Endodermal cell (in vitro differentiated cells): ENCODE measurements around the gene TFAM. TPM values are rescaled to one million over a fixed set of nuclear protein-coding genes. Genes with fewer than 3 reads are reported as not detected.

Experiments
- DNase-seq: peaks from one replicate; pipeline ENCODE4 v3.0.0-alpha.2; 2017
- H3K27ac ChIP-seq: 2 replicates; pipeline ENCODE4 v1.5.1; 2013; ENCODE audit warnings: mild to moderate bottlenecking, low read depth, low read length, moderate library complexity
- H3K27me3 ChIP-seq: 2 replicates; pipeline ENCODE4 v1.6.1; 2013; ENCODE audit warnings: mild to moderate bottlenecking, low read length, moderate library complexity; ENCODE audit not compliant: insufficient read depth, control insufficient read depth, poor library complexity, severe bottlenecking
- H3K36me3 ChIP-seq: 2 replicates; pipeline ENCODE4 v1.7.0; 2013; ENCODE audit warnings: mild to moderate bottlenecking, low read length, moderate library complexity; ENCODE audit not compliant: control insufficient read depth, insufficient read depth
- H3K4me1 ChIP-seq: one replicate; pipeline ENCODE4 v1.7.0; 2013; ENCODE audit warnings: low read length; ENCODE audit not compliant: control insufficient read depth, insufficient read depth
- H3K4me3 ChIP-seq: 2 replicates; pipeline ENCODE4 v1.5.1; 2013; ENCODE audit warnings: mild to moderate bottlenecking, low read length, moderate library complexity
- H3K9ac ChIP-seq: 2 replicates; pipeline ENCODE4 v1.6.1; 2013; ENCODE audit warnings: mild to moderate bottlenecking, low read length, moderate library complexity; ENCODE audit not compliant: poor library complexity, severe bottlenecking; ENCODE audit errors: extremely low read depth
- H3K9me3 ChIP-seq: 2 replicates; pipeline ENCODE4 v1.6.1; 2013; ENCODE audit warnings: mild to moderate bottlenecking, low read length, moderate library complexity; ENCODE audit not compliant: control insufficient read depth
- H3K27ac Mint-ChIP-seq: 2 replicates; pipeline ENCODE4 v1.8.0; 2020; ENCODE audit warnings: mixed read lengths
- H3K27me3 Mint-ChIP-seq: 2 replicates; pipeline ENCODE4 v1.8.0; 2021; ENCODE audit warnings: mild to moderate bottlenecking, mixed read lengths; ENCODE audit not compliant: insufficient read depth
- H3K36me3 Mint-ChIP-seq: 2 replicates; pipeline ENCODE4 v1.8.0; 2020; ENCODE audit warnings: low read depth, mixed read lengths
- H3K4me1 Mint-ChIP-seq: 2 replicates; pipeline ENCODE4 v1.8.0; 2020; ENCODE audit warnings: mixed read lengths
- H3K4me3 Mint-ChIP-seq: 2 replicates; pipeline ENCODE4 v1.8.0; 2020; ENCODE audit warnings: mild to moderate bottlenecking, moderate library complexity, mixed read lengths
- H3K9me3 Mint-ChIP-seq: 2 replicates; pipeline ENCODE4 v1.8.0; 2020; ENCODE audit warnings: mild to moderate bottlenecking, mixed read lengths
- CTCF ChIP-seq: fragments of 200-600 bp; sonication (generic); conservative IDR thresholded peaks from 2 replicates; pipeline ENCODE4 v1.5.0; 2021; ENCODE audit warnings: antibody characterized with exemption, mild to moderate bottlenecking
- WGBS, 2 experiments: methylation state at CpG; one replicate each; pipeline versions ENCODE4 v1.1.5 to v1.1.7; 2013; ENCODE audit warnings: missing lambda C conversion rate in 2 of 2, mixed read lengths in 1 of 2; ENCODE audit not compliant: insufficient coverage in 1 of 2, insufficient read length in 1 of 2; 5-methylcytosine and 5-hydroxymethylcytosine counted together
- long read RNA-seq, 4 experiments: library from polyadenylated mRNA in 2 of 4; library from RNA in 1 of 4; library from capped mRNA in 1 of 4; stranded (forward) in 3 of 4; unstranded in 1 of 4; transcript quantifications; one replicate each; pipeline ENCODE4 v2.0.0, GENCODE V29; 2020 to 2021; ENCODE audit warnings: inconsistent platforms in 1 of 4
- polyA plus RNA-seq, 2 experiments: library from polyadenylated mRNA; stranded (reverse); fragments of 50-300 nt; gene quantifications; one replicate each; pipeline ENCODE4 v1.2.3, GENCODE V29; 2013
- total RNA-seq, 2 donors: library from RNA; stranded (reverse); fragmentation: NEBNext Ultra II Directional in 1 of 2; extraction: Animal tissue kit (Norgen Biotek cat#: 25700) in 1 of 2; gene quantifications; 2 replicates in 1 of 2; 3 replicates in 1 of 2; pipeline ENCODE4 v1.2.1, GENCODE V29; 2021

TFAM gene
- total RNA-seq, result 10 to 100 TPM; 68.6 to 72.9 TPM
- 39.5 TPM for polyA plus RNA-seq (2013, experiment 1 of 2)
- polyA plus RNA-seq (2013, experiment 2 of 2), result 43.1 TPM
- long read RNA-seq, experiment 1, full-length matches to known transcripts, result 20 of 35 reads
- long read RNA-seq, experiment 1, partial matches to known transcripts, result 9 of 35 reads
- long read RNA-seq, experiment 1, other reads (novel, unspliced or antisense), result 6 of 35 reads
- long read RNA-seq, experiment 2, full-length matches to known transcripts, result 70 of 79 reads
- long read RNA-seq, experiment 2, partial matches to known transcripts, result 4 of 79 reads
- long read RNA-seq, experiment 2, other reads (novel, unspliced or antisense), result 5 of 79 reads
- long read RNA-seq, experiment 3, full-length matches to known transcripts, result 62 of 72 reads
- long read RNA-seq, experiment 3, partial matches to known transcripts, result 5 of 72 reads
- long read RNA-seq, experiment 3, other reads (novel, unspliced or antisense), result 5 of 72 reads
- long read RNA-seq, experiment 4, full-length matches to known transcripts, result 90 of 181 reads
- long read RNA-seq, experiment 4, partial matches to known transcripts, result 85 of 181 reads
- long read RNA-seq, experiment 4, other reads (novel, unspliced or antisense), result 6 of 181 reads

GRCh38 chr10:58384999-58385783 is at the start of gene TFAM:
Gene TFAM (plus strand): TSS chr10:58385410. CDS start chr10:58385548, 138 bp downstream.
- peak; percentile 68 for TF ChIP-seq CTCF
- Histone ChIP-seq H3K27ac (peak within 1 kb of the TSS; percentile 72), H3K4me3 (peak within 1 kb of the TSS; percentile 90), H3K9me3 (no peaks in the 10 kb centered on the region), H3K27me3 (no peaks in the 10 kb centered on the region), H3K9ac (peak within 1 kb of the TSS; percentile 76), H3K4me1 (no peaks in the 10 kb centered on the region), H3K36me3 (peaks cover 38% of the 10 kb centered on the region)
- WGBS, 2 experiments, result 0% methylated on average over 8 to 65 of the region's 65 CpGs
- no peaks in the 10 kb centered on the region for H3K9me3 Mint-ChIP-seq
- H3K27ac Mint-ChIP-seq, result peak within 1 kb of the TSS; percentile 94
- peaks cover 34% of the 10 kb centered on the region for H3K36me3 Mint-ChIP-seq
- peaks cover 9% of the 10 kb centered on the region for H3K4me1 Mint-ChIP-seq
- peak; percentile 99 for DNase-seq
- H3K27me3 Mint-ChIP-seq, result no peaks in the 10 kb centered on the region
- peak within 1 kb of the TSS; percentile 92 for H3K4me3 Mint-ChIP-seq

- peaks cover 7% of the 10 kb centered on the region for H3K36me3 Mint-ChIP-seq
- peaks cover 6% of the 10 kb centered on the region for H3K36me3 ChIP-seq
- no peaks in the 10 kb centered on the region for H3K4me1 ChIP-seq
- no peak overlapping the region for H3K27ac ChIP-seq
- TF ChIP-seq CTCF, result no peak
- no peaks in the 10 kb centered on the region for H3K27me3 Mint-ChIP-seq
- H3K27me3 ChIP-seq, result no peaks in the 10 kb centered on the region
- no peak for DNase-seq
- WGBS, 2 experiments, result 88 to 94% methylated on average over 3 to 4 of the region's 4 CpGs
- H3K4me3 Mint-ChIP-seq, result peak overlapping the region; percentile 89
- H3K27ac Mint-ChIP-seq, result no peak overlapping the region
- peak overlapping the region; percentile 88 for H3K4me3 ChIP-seq
- no peaks in the 10 kb centered on the region for H3K9me3 ChIP-seq
- peaks cover 33% of the 10 kb centered on the region for H3K4me1 Mint-ChIP-seq
- no peak overlapping the region for H3K9ac ChIP-seq
- H3K9me3 Mint-ChIP-seq, result no peaks in the 10 kb centered on the region
Measured at GRCh38 chr10:58336242-58336641, 49.0 kb upstream of the TFAM start.

GRCh38 chr10:58341422-58341821 is 43.8 kb upstream of the TFAM start:
- Histone ChIP-seq H3K36me3 (peaks cover 6% of the 10 kb centered on the region), H3K9me3 (no peaks in the 10 kb centered on the region), H3K9ac (no peak overlapping the region), H3K4me3 (no peak overlapping the region), H3K4me1 (no peaks in the 10 kb centered on the region), H3K27me3 (no peaks in the 10 kb centered on the region), H3K27ac (no peak overlapping the region)
- WGBS, 2 experiments, result 92% methylated on average over 4 of the region's 4 CpGs; no CpG with 5 or more reads in 1 of the 2 experiments
- no peak for DNase-seq
- Mint-ChIP-seq H3K4me3 (no peak overlapping the region), H3K4me1 (peaks cover 32% of the 10 kb centered on the region), H3K9me3 (no peaks in the 10 kb centered on the region), H3K27me3 (no peaks in the 10 kb centered on the region), H3K36me3 (peaks cover 14% of the 10 kb centered on the region), H3K27ac (no peak overlapping the region)
- no peak for TF ChIP-seq CTCF
